Measurements from ENCODE around the gene RALGAPB.

- TF ChIP-seq, protein P1, sequence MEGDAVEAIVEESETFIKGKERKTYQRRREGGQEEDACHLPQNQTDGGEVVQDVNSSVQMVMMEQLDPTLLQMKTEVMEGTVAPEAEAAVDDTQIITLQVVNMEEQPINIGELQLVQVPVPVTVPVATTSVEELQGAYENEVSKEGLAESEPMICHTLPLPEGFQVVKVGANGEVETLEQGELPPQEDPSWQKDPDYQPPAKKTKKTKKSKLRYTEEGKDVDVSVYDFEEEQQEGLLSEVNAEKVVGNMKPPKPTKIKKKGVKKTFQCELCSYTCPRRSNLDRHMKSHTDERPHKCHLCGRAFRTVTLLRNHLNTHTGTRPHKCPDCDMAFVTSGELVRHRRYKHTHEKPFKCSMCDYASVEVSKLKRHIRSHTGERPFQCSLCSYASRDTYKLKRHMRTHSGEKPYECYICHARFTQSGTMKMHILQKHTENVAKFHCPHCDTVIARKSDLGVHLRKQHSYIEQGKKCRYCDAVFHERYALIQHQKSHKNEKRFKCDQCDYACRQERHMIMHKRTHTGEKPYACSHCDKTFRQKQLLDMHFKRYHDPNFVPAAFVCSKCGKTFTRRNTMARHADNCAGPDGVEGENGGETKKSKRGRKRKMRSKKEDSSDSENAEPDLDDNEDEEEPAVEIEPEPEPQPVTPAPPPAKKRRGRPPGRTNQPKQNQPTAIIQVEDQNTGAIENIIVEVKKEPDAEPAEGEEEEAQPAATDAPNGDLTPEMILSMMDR (IDR thresholded peaks at IDR 0.05): no peak
- TF ChIP-seq POLR2A (IDR thresholded peaks at IDR 0.05): no peak
Observed at GRCh38 chr20:38584099-38584763, 111.6 kb downstream of the RALGAPB start.
